SK-N-MC (cell line): ENCODE data around the gene OGFOD3.
"Not testable (repeated sequence)": the region's sequence is repeated elsewhere in the genome, so short reads cannot be mapped to it uniquely, and the experiment has no call there.

Experiments used
- DNase-seq: peaks from one replicate; pipeline ENCODE4 v3.0.0-alpha.2; 2011; ENCODE audit warnings: low read depth, low spot score
- H3K27ac ChIP-seq: fragments of 200-600 bp; sonication (generic); 2 replicates; pipeline ENCODE4 v1.5.1; 2016; ENCODE audit warnings: mixed run types
- H3K36me3 ChIP-seq: fragments of 200-600 bp; sonication (generic); 2 replicates; pipeline ENCODE4 v1.6.1; 2017; ENCODE audit warnings: antibody characterized with exemption, low read length, mixed read lengths; ENCODE audit not compliant: insufficient read depth
- H3K4me3 ChIP-seq: fragments of 200-600 bp; sonication (generic); 2 replicates; pipeline ENCODE4 v1.5.1; 2016
- H3K9ac ChIP-seq: fragments of 200-600 bp; sonication (generic); 2 replicates; pipeline ENCODE4 v1.8.0; 2017; ENCODE audit warnings: mixed run types, mixed read lengths; ENCODE audit not compliant: insufficient read length
- H3K9me3 ChIP-seq: fragments of 200-600 bp; sonication (generic); 2 replicates; pipeline ENCODE4 v1.6.1; 2017; ENCODE audit warnings: low read depth, mild to moderate bottlenecking, antibody characterized with exemption, low read length, moderate library complexity, mixed read lengths
- EZH2 ChIP-seq: fragments of 200-600 bp; sonication (generic); IDR thresholded peaks from one replicate; pipeline ENCODE4 v1.6.1; 2017; ENCODE audit warnings: antibody characterized with exemption
- FOXP2 ChIP-seq: optimal IDR thresholded peaks from 2 replicates; pipeline ENCODE3; 2011; ENCODE audit warnings: mild to moderate bottlenecking, moderate library complexity; ENCODE audit not compliant: insufficient read depth; ENCODE audit errors: extremely low read length, control extremely low read depth
- POLR2AphosphoS5 ChIP-seq: IDR thresholded peaks from 2 replicates; pipeline ENCODE4 v1.6.1; 2012; ENCODE audit warnings: mild to moderate bottlenecking, low read depth, low read length, borderline replicate concordance

The OGFOD3 gene

DNA sequence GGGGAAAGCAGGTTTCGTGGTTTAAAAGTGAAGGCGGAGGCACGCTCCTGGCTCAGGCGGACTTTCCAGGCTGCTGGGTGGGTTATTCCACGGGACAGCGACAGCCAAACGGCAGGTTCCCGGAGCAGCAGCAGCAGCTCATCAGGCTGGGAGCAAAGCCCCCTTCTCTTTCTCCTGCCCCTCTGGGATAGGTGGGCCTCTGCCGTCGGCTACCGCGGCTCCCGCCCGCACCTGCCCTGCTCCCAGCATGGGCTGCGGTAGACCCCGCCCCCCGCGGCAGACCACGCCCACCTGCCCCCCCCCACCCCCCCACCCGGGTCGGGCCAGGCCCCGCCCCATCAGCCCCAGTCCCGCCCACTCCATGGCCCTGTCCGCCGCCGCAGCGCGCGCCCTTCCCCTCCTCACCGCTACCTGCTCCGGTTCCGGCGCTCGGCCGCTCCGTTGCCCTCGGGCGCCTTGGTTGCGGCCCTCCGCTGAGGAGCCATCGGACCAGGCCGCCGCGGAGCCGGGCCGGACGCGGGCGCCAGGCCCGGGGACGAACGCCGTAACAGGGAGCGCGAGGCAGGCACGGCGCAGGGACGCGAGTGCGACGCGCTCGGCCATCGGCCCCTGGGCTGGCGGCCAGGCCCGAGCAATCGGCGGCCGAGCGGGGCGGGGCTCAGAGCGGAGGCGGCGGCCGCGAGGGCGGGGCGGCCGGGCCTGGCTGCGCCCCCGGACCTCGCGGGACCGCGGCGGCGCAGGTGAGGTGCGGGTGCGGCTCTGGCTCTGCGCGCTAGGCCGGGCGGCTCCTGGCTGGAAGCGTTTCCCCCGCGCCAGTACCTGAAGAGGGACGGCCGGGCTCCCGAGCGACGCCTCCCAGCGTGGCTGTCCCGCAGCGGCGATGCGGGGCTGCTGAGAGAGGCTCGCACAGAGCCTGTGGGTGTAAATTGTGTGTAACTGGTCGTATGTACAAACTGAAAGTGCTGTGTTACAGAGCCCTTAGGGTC lies at the start of gene OGFOD3, which contains the start of gene HEXD:
OGFOD3 (minus strand) TSS at position 586 of the 986 bp plus-strand sequence; CDS start at position 485, 101 bp downstream.
HEXD (plus strand) TSS at position 347 of the 986 bp plus-strand sequence. CDS start 1,453 bp downstream, outside the sequence.
- H3K36me3 ChIP-seq = no peaks in the 10 kb centered on the region
- no peaks in the 10 kb centered on the region for H3K9me3 ChIP-seq
- H3K9ac ChIP-seq = peak within 1 kb of the TSS; percentile 89
- TF ChIP-seq EZH2 (no peak), FOXP2 (no peak), POLR2AphosphoS5 (peak; percentile 71; the same call in 1 of the 2 replicates)
- no peak within 1 kb of the TSS; the same call in 1 of the 2 replicates for H3K27ac ChIP-seq
- H3K4me3 ChIP-seq = peak within 1 kb of the TSS; percentile 93
- DNase-seq = no peak

DNA sequence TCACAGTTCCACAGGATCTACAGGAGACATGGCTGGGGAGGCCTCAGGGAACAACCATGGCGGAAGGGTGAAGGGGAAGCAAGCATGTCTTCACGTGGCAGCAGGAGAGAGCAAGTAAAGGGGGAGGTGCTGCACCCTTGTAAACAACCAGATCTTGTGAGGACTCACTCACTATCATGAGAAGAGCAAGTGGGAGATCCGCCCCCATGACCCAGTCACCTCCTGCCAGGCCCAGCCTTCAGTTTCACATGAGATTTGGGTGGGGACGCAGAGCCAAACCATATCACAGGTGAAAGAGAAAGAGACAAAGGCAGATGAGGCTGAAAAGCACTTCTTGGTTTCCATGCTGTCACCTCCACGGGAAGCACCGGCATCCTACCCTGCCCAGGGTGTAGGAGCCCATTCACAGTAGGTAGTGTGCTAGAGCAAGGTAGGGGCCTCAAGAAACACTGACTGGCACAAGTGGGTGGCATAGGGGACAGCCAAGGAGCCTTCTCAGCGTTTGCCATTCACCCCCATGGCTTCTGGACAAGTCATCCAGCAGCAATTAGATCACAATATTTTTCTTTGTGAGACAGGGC lies 46.7 kb upstream of the OGFOD3 start:
- DNase-seq = no peak
- Histone ChIP-seq H3K4me3 (no peak overlapping the region), H3K9me3 (no peaks in the 10 kb centered on the region), H3K36me3 (peaks cover 59% of the 10 kb centered on the region), H3K9ac (no peak overlapping the region), H3K27ac (no peak overlapping the region)
- TF ChIP-seq POLR2AphosphoS5 (no peak), EZH2 (no peak), FOXP2 (no peak)

GRCh38 chr17:82464567-82464929 lies 46.2 kb upstream of the OGFOD3 start:
- no peak for TF ChIP-seq POLR2AphosphoS5
- TF ChIP-seq EZH2 = no peak
- no peak for TF ChIP-seq FOXP2
- no peaks in the 10 kb centered on the region for H3K9me3 ChIP-seq
- H3K27ac ChIP-seq = no peak overlapping the region
- H3K9ac ChIP-seq = no peak overlapping the region
- no peak overlapping the region for H3K4me3 ChIP-seq
- H3K36me3 ChIP-seq = peaks cover 55% of the 10 kb centered on the region
- DNase-seq = no peak

GRCh38 chr17:82463925-82464566 lies 45.7 kb upstream of the OGFOD3 start:
- no peak overlapping the region for H3K9ac ChIP-seq
- peaks cover 51% of the 10 kb centered on the region for H3K36me3 ChIP-seq
- no peak overlapping the region for H3K27ac ChIP-seq
- H3K9me3 ChIP-seq = no peaks in the 10 kb centered on the region
- DNase-seq = no peak
- H3K4me3 ChIP-seq = no peak overlapping the region
- TF ChIP-seq FOXP2 = no peak
- TF ChIP-seq POLR2AphosphoS5 = no peak
- TF ChIP-seq EZH2 = no peak

- Histone ChIP-seq H3K4me3 (no peak overlapping the region), H3K36me3 (peaks cover 45% of the 10 kb centered on the region), H3K27ac (no peak overlapping the region), H3K9ac (no peak overlapping the region), H3K9me3 (no peaks in the 10 kb centered on the region)
- DNase-seq = no peak
- TF ChIP-seq POLR2AphosphoS5 = no peak
These were observed 45.0 kb upstream of the OGFOD3 start for GRCh38 chr17:82463391-82463790.

DNA sequence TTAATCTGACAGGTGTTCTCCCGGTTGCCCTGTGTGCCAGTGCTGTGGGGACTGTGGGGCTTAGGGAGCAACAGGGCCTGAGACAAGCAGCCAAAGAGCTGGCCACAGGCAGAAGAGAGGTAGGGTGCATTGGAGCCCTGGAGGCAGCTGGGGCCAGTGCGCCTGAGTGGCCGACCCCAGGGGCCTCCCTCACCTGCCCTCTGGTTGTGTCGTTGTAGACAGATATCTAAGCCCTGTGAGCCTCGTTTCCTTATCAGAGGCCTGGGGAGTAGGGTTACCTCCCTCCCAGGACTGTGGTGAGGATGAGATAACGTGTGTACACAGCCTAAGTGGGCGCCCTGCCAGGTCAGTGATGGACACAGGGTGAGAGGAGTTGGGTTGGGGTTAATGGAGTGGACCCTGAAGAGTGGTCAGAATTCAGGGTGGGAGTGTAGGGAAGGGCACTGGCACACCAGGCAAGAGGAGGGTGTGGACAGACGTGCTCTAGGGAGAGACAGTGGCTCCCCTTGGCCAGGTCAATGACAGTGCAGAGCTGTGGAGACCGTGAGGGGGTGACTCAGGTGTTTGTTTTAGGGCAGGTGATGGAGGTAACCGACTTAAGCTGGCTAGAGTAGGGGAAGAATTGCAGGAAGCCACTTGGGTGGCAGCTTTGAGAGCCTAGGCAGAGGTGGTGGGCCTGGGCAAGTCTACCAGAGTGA lies 43.6 kb upstream of the OGFOD3 start:
- H3K27ac ChIP-seq = no peak overlapping the region
- no peak overlapping the region for H3K4me3 ChIP-seq
- TF ChIP-seq EZH2 = no peak
- TF ChIP-seq POLR2AphosphoS5 = no peak
- TF ChIP-seq FOXP2 = no peak
- peaks cover 45% of the 10 kb centered on the region for H3K36me3 ChIP-seq
- no peak overlapping the region for H3K9ac ChIP-seq
- H3K9me3 ChIP-seq = no peaks in the 10 kb centered on the region
- DNase-seq = no peak

GRCh38 chr17:82459936-82460335 lies 41.5 kb upstream of the OGFOD3 start:
- not testable (repeated sequence) for H3K4me3 ChIP-seq, H3K9me3 ChIP-seq, H3K27ac ChIP-seq, DNase-seq, H3K9ac ChIP-seq
- H3K36me3 ChIP-seq = peaks cover 32% of the 10 kb centered on the region

- TF ChIP-seq FOXP2 (no peak), EZH2 (no peak), POLR2AphosphoS5 (no peak)
- H3K4me3 ChIP-seq = peak overlapping the region; percentile 96
These were observed 40.6 kb upstream of the OGFOD3 start for GRCh38 chr17:82458885-82459424.

More at GRCh38 chr17:82458885-82459424, 40.6 kb upstream of the OGFOD3 start:
- H3K9ac ChIP-seq = peak overlapping the region; percentile 68
- DNase-seq = no peak
- 0 out of 2 replicates have a peak overlapping the region, but pooled peaks have one; percentile 13 for H3K27ac ChIP-seq
- peaks cover 22% of the 10 kb centered on the region for H3K36me3 ChIP-seq
- H3K9me3 ChIP-seq = no peaks in the 10 kb centered on the region
